H1 (cell line): Measurements from ENCODE around the gene SRGAP2C.
"Not testable (repeated sequence)": the region's sequence is repeated elsewhere in the genome, so short reads cannot be mapped to it uniquely, and the experiment has no call there.

Source experiments
- CBX5 ChIP-seq: fragments of 300-800, 300-1000 bp; sonication (generic); IDR thresholded peaks from 2 replicates; pipeline ENCODE4 v1.7.1; 2016; ENCODE audit warnings: antibody characterized with exemption, low read length, low read depth
- CEBPB ChIP-seq: IDR thresholded peaks from 2 replicates; pipeline ENCODE4 v1.6.1; 2012; ENCODE audit warnings: low read depth, low read length
- CTCF ChIP-seq, 3 experiments: IDR thresholded peaks; 1 replicate in 2 of 3; 2 replicates in 1 of 3; pipeline versions ENCODE4 v1.5.1 to v1.6.1; 2011; ENCODE audit warnings: low read length in 3 of 3, mild to moderate bottlenecking in 3 of 3, inconsistent platforms in 2 of 3, low read depth in 1 of 3, moderate library complexity in 1 of 3; ENCODE audit not compliant: insufficient read depth in 1 of 3; ENCODE audit errors: control extremely low read depth in 1 of 3
- MAX ChIP-seq: IDR thresholded peaks from 2 replicates; pipeline ENCODE4 v1.6.1; 2012; ENCODE audit warnings: inconsistent platforms
- SIN3A ChIP-seq, 2 experiments: IDR thresholded peaks in 1 of 2; conservative IDR thresholded peaks in 1 of 2; 2 replicates each; pipeline ENCODE4 v1.6.1; 2011 to 2012; ENCODE audit warnings: low read length in 2 of 2, improper control_type of control experiment in 1 of 2, low read depth in 1 of 2, mild to moderate bottlenecking in 1 of 2
- SRF ChIP-seq: IDR thresholded peaks from 2 replicates; pipeline ENCODE4 v1.6.1; 2011; ENCODE audit warnings: mild to moderate bottlenecking, low read depth, low read length, moderate library complexity
- YY1 ChIP-seq: IDR thresholded peaks from 2 replicates; pipeline ENCODE4 v1.6.1; 2011; ENCODE audit warnings: low read depth, mild to moderate bottlenecking, low read length

GRCh38 chr1:121324726-121325125, 140.0 kb downstream of the SRGAP2C start:
- TF ChIP-seq SIN3A (conservative IDR thresholded peaks at IDR 0.05 in 1 of 2, IDR thresholded peaks at IDR 0.05 in 1 of 2; ENCODE audit: low read depth in 1 of 2, low read length in 2 of 2); CEBPB; CTCF (IDR thresholded peaks at IDR 0.05; ENCODE audit: control extremely low read depth in 1 of 3, insufficient read depth in 1 of 3, low read depth in 1 of 3, low read length in 3 of 3); SRF; CBX5; MAX; YY1: not testable (repeated sequence)
